CD4-positive, CD25-positive, alpha-beta regulatory T cell (primary cell): Measurements from ENCODE around the gene RFXAP. TPM values are rescaled to one million over a fixed set of nuclear protein-coding genes. Genes with fewer than 3 reads are reported as not detected.
"Not testable (repeated sequence)": the region's sequence is repeated elsewhere in the genome, so short reads cannot be mapped to it uniquely, and the experiment has no call there.

Experiments
- ATAC-seq, 2 donors: fragments of 150-1000 bp; cut with Tn5 transposase; one replicate each; pipeline ENCODE4 v1.10.0; 2021; ENCODE audit warnings: low read depth in 2 of 2, moderate number of reproducible peaks in 2 of 2, moderate library complexity in 1 of 2
- DNase-seq, 3 donors: peaks; one replicate each; pipeline versions ENCODE4 v3.0.0 to v3.0.0-alpha.2; 2012 to 2022; ENCODE audit warnings: mixed read lengths in 1 of 3
- H3K27ac ChIP-seq: one replicate; pipeline ENCODE4 v1.7.0; 2013; ENCODE audit warnings: mild to moderate bottlenecking, low read length; ENCODE audit not compliant: insufficient read depth, poor library complexity, severe bottlenecking
- H3K27me3 ChIP-seq: one replicate; pipeline ENCODE4 v1.7.0; 2013; ENCODE audit warnings: low read length; ENCODE audit not compliant: control insufficient read depth, insufficient read depth
- H3K36me3 ChIP-seq: one replicate; pipeline ENCODE4 v1.7.0; 2013; ENCODE audit warnings: mild to moderate bottlenecking, low read length, moderate library complexity; ENCODE audit not compliant: control insufficient read depth, insufficient read depth
- H3K4me1 ChIP-seq: 2 replicates; pipeline ENCODE4 v1.7.0; 2013; ENCODE audit warnings: mild to moderate bottlenecking, low read length; ENCODE audit not compliant: insufficient read depth, control insufficient read depth, poor library complexity, severe bottlenecking
- H3K4me3 ChIP-seq: one replicate; pipeline ENCODE4 v1.7.0; 2013; ENCODE audit warnings: low read depth, mild to moderate bottlenecking, low read length, moderate library complexity
- H3K9me3 ChIP-seq, 2 experiments: 1 replicate in 1 of 2; 2 replicates in 1 of 2; pipeline ENCODE4 v1.7.0; 2013; ENCODE audit warnings: low read length in 2 of 2, mild to moderate bottlenecking in 1 of 2, moderate library complexity in 1 of 2; ENCODE audit not compliant: control insufficient read depth in 2 of 2
- H3K27ac Mint-ChIP-seq, 3 donors: one replicate each; pipeline ENCODE4 v1.8.0; 2020 to 2022; ENCODE audit warnings: mild to moderate bottlenecking in 3 of 3, mixed read lengths in 3 of 3, moderate library complexity in 2 of 3
- H3K27me3 Mint-ChIP-seq: one replicate; pipeline ENCODE4 v1.8.0; 2022; ENCODE audit warnings: mild to moderate bottlenecking, mixed read lengths
- H3K36me3 Mint-ChIP-seq: one replicate; pipeline ENCODE4 v1.8.0; 2020; ENCODE audit warnings: mixed read lengths
- H3K4me1 Mint-ChIP-seq, 4 donors: one replicate each; pipeline ENCODE4 v1.8.0; 2020 to 2022; ENCODE audit warnings: mixed read lengths in 4 of 4, mild to moderate bottlenecking in 1 of 4
- H3K4me3 Mint-ChIP-seq, 4 donors: one replicate each; pipeline ENCODE4 v1.8.0; 2020 to 2022; ENCODE audit warnings: mild to moderate bottlenecking in 4 of 4, mixed read lengths in 4 of 4, moderate library complexity in 3 of 4
- H3K9me3 Mint-ChIP-seq, 7 donors: one replicate each; pipeline ENCODE4 v1.8.0; 2020 to 2022; ENCODE audit warnings: mixed read lengths in 7 of 7, mild to moderate bottlenecking in 3 of 7, moderate library complexity in 2 of 7
- polyA plus RNA-seq, 4 donors: library from polyadenylated mRNA; unstranded; fragments of 300-500 nt; fragmentation: Illumina TruSeq; gene quantifications; one replicate each; pipeline ENCODE4 v1.2.3, GENCODE V29; 2021
- total RNA-seq: library from RNA; stranded (reverse); gene quantifications from one replicate; pipeline ENCODE4 v1.2.3, GENCODE V29; 2022

The RFXAP gene
- total and polyA plus RNA-seq, 5 donors from 2014 or later, result 2.4 to 7.1 (median 2.5) TPM

- H3K27me3 Mint-ChIP-seq, result peaks cover 42% of the 10 kb centered on the region
Observed at GRCh38 chr13:36783890-36784289, 35.1 kb upstream of the RFXAP start.

GRCh38 chr13:36786175-36786574 lies 32.8 kb upstream of the RFXAP start:
- H3K27me3 Mint-ChIP-seq, result peaks cover 37% of the 10 kb centered on the region

More at GRCh38 chr13:36783890-36784289, 35.1 kb upstream of the RFXAP start:
- H3K4me1 Mint-ChIP-seq, result peaks cover 0 to 4% (median 0%) of the 10 kb centered on the region in 4 donors
- H3K4me3 Mint-ChIP-seq, result no peak overlapping the region
- H3K4me3 ChIP-seq, result no peak overlapping the region
- no peak overlapping the region for H3K27ac Mint-ChIP-seq
- DNase-seq (no peak), ATAC-seq (no peak)
- H3K36me3 ChIP-seq, result no peaks in the 10 kb centered on the region
- no peak overlapping the region for H3K27ac ChIP-seq
- H3K36me3 Mint-ChIP-seq, result no peaks in the 10 kb centered on the region
- peaks cover 4% of the 10 kb centered on the region for H3K27me3 ChIP-seq
- peaks cover 0 to 5% (median 0%) of the 10 kb centered on the region in 7 donors for H3K9me3 Mint-ChIP-seq
- H3K4me1 ChIP-seq, result no peaks in the 10 kb centered on the region
- no peaks in the 10 kb centered on the region for H3K9me3 ChIP-seq

GRCh38 chr13:36787181-36787580 lies 31.8 kb upstream of the RFXAP start:
- H3K27ac Mint-ChIP-seq, result no peak overlapping the region
- no peak overlapping the region for H3K4me3 ChIP-seq
- ATAC-seq (no peak), DNase-seq (no peak)
- peaks cover 28% of the 10 kb centered on the region for H3K27me3 Mint-ChIP-seq
- H3K27me3 ChIP-seq, result peaks cover 6% of the 10 kb centered on the region
- H3K4me1 ChIP-seq, result no peaks in the 10 kb centered on the region
- peaks cover 0 to 5% (median 0%) of the 10 kb centered on the region in 7 donors for H3K9me3 Mint-ChIP-seq
- no peaks in the 10 kb centered on the region for H3K36me3 ChIP-seq
- no peaks in the 10 kb centered on the region for H3K4me1 Mint-ChIP-seq
- no peak overlapping the region for H3K27ac ChIP-seq
- no peak overlapping the region for H3K4me3 Mint-ChIP-seq
- no peaks in the 10 kb centered on the region for H3K36me3 Mint-ChIP-seq
- no peaks in the 10 kb centered on the region for H3K9me3 ChIP-seq

More at GRCh38 chr13:36786175-36786574, 32.8 kb upstream of the RFXAP start:
- H3K27ac ChIP-seq, H3K36me3 Mint-ChIP-seq, H3K4me3 Mint-ChIP-seq, H3K4me1 ChIP-seq, DNase-seq, H3K9me3 ChIP-seq, H3K4me1 Mint-ChIP-seq, H3K27me3 ChIP-seq, H3K36me3 ChIP-seq, H3K9me3 Mint-ChIP-seq, ATAC-seq, H3K4me3 ChIP-seq: not testable (repeated sequence)
- H3K27ac Mint-ChIP-seq, result peak overlapping the region in 1 of 3 donors; percentile 56

GRCh38 chr13:36788276-36788675 lies 30.7 kb upstream of the RFXAP start:
- no peak overlapping the region for H3K4me3 Mint-ChIP-seq
- no peaks in the 10 kb centered on the region for H3K36me3 Mint-ChIP-seq
- H3K27me3 ChIP-seq, result peaks cover 6% of the 10 kb centered on the region

GRCh38 chr13:36789061-36789460 lies 30.0 kb upstream of the RFXAP start:
- H3K36me3 ChIP-seq, result no peaks in the 10 kb centered on the region
- H3K27me3 ChIP-seq, result peaks cover 6% of the 10 kb centered on the region
- no peak for ATAC-seq
- Mint-ChIP-seq H3K36me3 (no peaks in the 10 kb centered on the region), H3K4me3 (no peak overlapping the region), H3K4me1 (no peaks in the 10 kb centered on the region), H3K9me3 (peaks cover 0 to 5% (median 0%) of the 10 kb centered on the region in 7 donors), H3K27ac (no peak overlapping the region), H3K27me3 (peaks cover 14% of the 10 kb centered on the region)
- H3K9me3 ChIP-seq, result no peaks in the 10 kb centered on the region
- DNase-seq, result no peak
- H3K4me3 ChIP-seq, result no peak overlapping the region
- no peaks in the 10 kb centered on the region for H3K4me1 ChIP-seq
- H3K27ac ChIP-seq, result no peak overlapping the region

More at GRCh38 chr13:36788276-36788675, 30.7 kb upstream of the RFXAP start:
- DNase-seq (no peak), ATAC-seq (no peak)
- peak overlapping the region in 1 of 3 donors; percentile 33 for H3K27ac Mint-ChIP-seq
- peaks cover 20% of the 10 kb centered on the region for H3K27me3 Mint-ChIP-seq
- H3K4me1 Mint-ChIP-seq, result no peaks in the 10 kb centered on the region
- H3K9me3 Mint-ChIP-seq, result peaks cover 0 to 5% (median 0%) of the 10 kb centered on the region in 7 donors
- Histone ChIP-seq H3K4me3 (no peak overlapping the region), H3K36me3 (no peaks in the 10 kb centered on the region), H3K9me3 (no peaks in the 10 kb centered on the region), H3K27ac (no peak overlapping the region), H3K4me1 (no peaks in the 10 kb centered on the region)

GRCh38 chr13:36789730-36790129 lies 29.3 kb upstream of the RFXAP start:
- Mint-ChIP-seq H3K27ac (no peak overlapping the region), H3K9me3 (peaks cover 0 to 5% (median 0%) of the 10 kb centered on the region in 7 donors), H3K4me3 (no peak overlapping the region), H3K36me3 (no peaks in the 10 kb centered on the region), H3K4me1 (no peaks in the 10 kb centered on the region), H3K27me3 (peaks cover 19% of the 10 kb centered on the region)
- no peaks in the 10 kb centered on the region for H3K4me1 ChIP-seq
- H3K4me3 ChIP-seq, result no peak overlapping the region
- H3K36me3 ChIP-seq, result no peaks in the 10 kb centered on the region
- peaks cover 6% of the 10 kb centered on the region for H3K27me3 ChIP-seq
- H3K27ac ChIP-seq, result no peak overlapping the region
- DNase-seq (no peak), ATAC-seq (no peak)
- no peaks in the 10 kb centered on the region for H3K9me3 ChIP-seq

- no peak overlapping the region for H3K4me3 ChIP-seq
- DNase-seq (no peak), ATAC-seq (no peak)
- H3K36me3 ChIP-seq, result no peaks in the 10 kb centered on the region
- no peaks in the 10 kb centered on the region for H3K4me1 Mint-ChIP-seq
- H3K4me1 ChIP-seq, result no peaks in the 10 kb centered on the region
- peaks cover 4% of the 10 kb centered on the region for H3K27me3 ChIP-seq
- no peaks in the 10 kb centered on the region for H3K9me3 ChIP-seq
- H3K27ac ChIP-seq, result no peak overlapping the region
- no peak overlapping the region for H3K27ac Mint-ChIP-seq
- H3K36me3 Mint-ChIP-seq, result no peaks in the 10 kb centered on the region
- H3K27me3 Mint-ChIP-seq, result peaks cover 12% of the 10 kb centered on the region
- H3K4me3 Mint-ChIP-seq, result no peak overlapping the region
- H3K9me3 Mint-ChIP-seq, result peaks cover 0 to 1% (median 0%) of the 10 kb centered on the region in 7 donors
Observed at GRCh38 chr13:36794706-36795105, 24.3 kb upstream of the RFXAP start.

GRCh38 chr13:36795463-36795862 lies 23.6 kb upstream of the RFXAP start:
- H3K36me3 ChIP-seq, result no peaks in the 10 kb centered on the region
- H3K4me1 ChIP-seq, result no peaks in the 10 kb centered on the region
- H3K27me3 Mint-ChIP-seq, result peaks cover 12% of the 10 kb centered on the region
- H3K27me3 ChIP-seq, result peaks cover 5% of the 10 kb centered on the region
- ATAC-seq (no peak), DNase-seq (no peak)
- H3K4me3 ChIP-seq, result no peak overlapping the region
- no peak overlapping the region for H3K27ac ChIP-seq
- H3K36me3 Mint-ChIP-seq, result no peaks in the 10 kb centered on the region
- H3K9me3 Mint-ChIP-seq, result peaks cover 0 to 1% (median 0%) of the 10 kb centered on the region in 7 donors
- no peaks in the 10 kb centered on the region for H3K4me1 Mint-ChIP-seq
- H3K9me3 ChIP-seq, result no peaks in the 10 kb centered on the region
- H3K27ac Mint-ChIP-seq, result no peak overlapping the region
- H3K4me3 Mint-ChIP-seq, result no peak overlapping the region
